CD14-positive monocyte (primary cell): ENCODE data around the gene KLHL36. TPM values are rescaled to one million over a fixed set of nuclear protein-coding genes. Genes with fewer than 3 reads are reported as not detected.

Experiments used
- DNase-seq, 3 donors: peaks; one replicate each; pipeline ENCODE4 v3.0.0-alpha.2; 2011 to 2022
- H2AFZ ChIP-seq: 2 replicates; pipeline ENCODE4 v1.6.0; 2012; ENCODE audit warnings: mild to moderate bottlenecking, low read depth, low read length, inconsistent platforms; ENCODE audit not compliant: insufficient read depth, poor library complexity, severe bottlenecking
- H3K27ac ChIP-seq, 2 donors: 1 replicate in 1 of 2; 2 replicates in 1 of 2; pipeline ENCODE4 v1.5.1; 2012 to 2013; ENCODE audit warnings: low read length in 2 of 2, control low read depth in 1 of 2, inconsistent platforms in 1 of 2, low read depth in 1 of 2, mild to moderate bottlenecking in 1 of 2
- H3K27me3 ChIP-seq, 2 donors: one replicate each; pipeline versions ENCODE4 v1.6.0 to v1.6.1; 2011 to 2013; ENCODE audit warnings: low read length in 2 of 2; ENCODE audit not compliant: control insufficient read depth in 2 of 2, insufficient read depth in 2 of 2
- H3K36me3 ChIP-seq, 2 donors: replicated peaks in 1 of 2; 1 replicate in 1 of 2; 2 replicates in 1 of 2; pipeline versions ENCODE4 v1.5.1 to v1.6.1; 2012 to 2013; ENCODE audit warnings: low read length in 2 of 2, control low read depth in 1 of 2, inconsistent platforms in 1 of 2, mild to moderate bottlenecking in 1 of 2; ENCODE audit not compliant: insufficient read depth in 2 of 2, control insufficient read depth in 1 of 2
- H3K4me1 ChIP-seq, 2 donors: 1 replicate in 1 of 2; 2 replicates in 1 of 2; pipeline versions ENCODE4 v1.5.1 to v1.6.1; 2012 to 2013; ENCODE audit warnings: low read length in 2 of 2, control low read depth in 1 of 2, inconsistent platforms in 1 of 2, mild to moderate bottlenecking in 1 of 2, moderate library complexity in 1 of 2; ENCODE audit not compliant: insufficient read depth in 2 of 2, control insufficient read depth in 1 of 2
- H3K4me2 ChIP-seq: replicated peaks from 2 replicates; pipeline ENCODE3; 2012; ENCODE audit warnings: low read length, moderate library complexity, mild to moderate bottlenecking; ENCODE audit not compliant: poor library complexity, severe bottlenecking; ENCODE audit errors: extremely low read depth
- H3K4me3 ChIP-seq, 3 experiments: fragments of 200-600 bp in 1 of 3; sonication (generic) in 1 of 3; replicated peaks in 1 of 3; 1 replicate in 2 of 3; 2 replicates in 1 of 3; pipeline ENCODE4 v1.5.1; 2011 to 2013; ENCODE audit warnings: low read length in 3 of 3, mild to moderate bottlenecking in 3 of 3, control low read depth in 2 of 3, low read depth in 2 of 3, inconsistent platforms in 1 of 3, moderate library complexity in 1 of 3
- H3K79me2 ChIP-seq: 2 replicates; pipeline ENCODE4 v1.6.0; 2012; ENCODE audit warnings: mild to moderate bottlenecking, control low read depth, inconsistent platforms, low read length, moderate library complexity; ENCODE audit not compliant: insufficient read depth
- H3K9ac ChIP-seq: 2 replicates; pipeline ENCODE4 v1.6.0; 2017; ENCODE audit warnings: low read length, mild to moderate bottlenecking; ENCODE audit not compliant: insufficient read depth, poor library complexity, severe bottlenecking
- H3K9me3 ChIP-seq, 2 donors: replicated peaks in 1 of 2; 1 replicate in 1 of 2; 2 replicates in 1 of 2; pipeline versions ENCODE4 v1.5.1 to v1.6.1; 2012 to 2013; ENCODE audit warnings: low read length in 2 of 2, control low read depth in 1 of 2; ENCODE audit not compliant: control insufficient read depth in 1 of 2, insufficient read depth in 1 of 2
- H4K20me1 ChIP-seq: 2 replicates; pipeline ENCODE4 v1.6.0; 2012; ENCODE audit warnings: mild to moderate bottlenecking, low read length, control low read depth, moderate library complexity; ENCODE audit not compliant: insufficient read depth
- H3K27ac Mint-ChIP-seq, 7 donors: one replicate each; pipeline ENCODE4 v1.8.0; 2020; ENCODE audit warnings: mild to moderate bottlenecking in 7 of 7, mixed read lengths in 7 of 7, moderate library complexity in 6 of 7, inconsistent platforms in 2 of 7
- H3K27me3 Mint-ChIP-seq, 3 donors: one replicate each; pipeline ENCODE4 v1.8.0; 2021 to 2022; ENCODE audit warnings: low read depth in 3 of 3, mild to moderate bottlenecking in 3 of 3, mixed read lengths in 3 of 3, moderate library complexity in 3 of 3, inconsistent platforms in 1 of 3
- H3K36me3 Mint-ChIP-seq, 2 donors: one replicate each; pipeline ENCODE4 v1.8.0; 2020; ENCODE audit warnings: mixed read lengths in 2 of 2, inconsistent platforms in 1 of 2, mild to moderate bottlenecking in 1 of 2
- H3K4me1 Mint-ChIP-seq: one replicate; pipeline ENCODE4 v1.8.0; 2020; ENCODE audit warnings: mild to moderate bottlenecking, mixed read lengths
- H3K4me3 Mint-ChIP-seq, 2 donors: one replicate each; pipeline ENCODE4 v1.8.0; 2020; ENCODE audit warnings: mild to moderate bottlenecking in 2 of 2, mixed read lengths in 2 of 2, moderate library complexity in 1 of 2
- H3K9me3 Mint-ChIP-seq, 7 donors: one replicate each; pipeline ENCODE4 v1.8.0; 2020 to 2022; ENCODE audit warnings: mixed read lengths in 7 of 7, mild to moderate bottlenecking in 6 of 7, moderate library complexity in 6 of 7, inconsistent platforms in 2 of 7
- CTCF ChIP-seq: fragments of 200-600 bp; IDR thresholded peaks from one replicate; pipeline ENCODE4 v1.8.0; 2022; ENCODE audit warnings: antibody characterized with exemption, mild to moderate bottlenecking
- WGBS: methylation state at CpG from one replicate; pipeline ENCODE4 v1.1.5; 2013; ENCODE audit warnings: missing lambda C conversion rate; ENCODE audit not compliant: insufficient coverage; 5-methylcytosine and 5-hydroxymethylcytosine counted together
- intact Hi-C, 2 donors: fragments of 100-400 bp; cut with micrococcal nuclease; formaldehyde crosslinking; loops; one replicate each; pipeline versions ENCODE4 v1.15.0 to v1.15.1; 2023
- polyA plus RNA-seq, 3 donors: library from polyadenylated mRNA; depleted of rRNA in 1 of 3; unstranded in 2 of 3; stranded (reverse) in 1 of 3; fragments of 300-500 nt in 2 of 3; fragments of >200 nt in 1 of 3; fragmentation: Illumina TruSeq in 2 of 3; gene quantifications; 1 replicate in 2 of 3; 2 replicates in 1 of 3; pipeline ENCODE4 v1.2.3, GENCODE V29; 2012 to 2021

The KLHL36 gene
- polyA plus RNA-seq, 3 donors: 12.1 to 50.8 (median 14.2) TPM

DNA sequence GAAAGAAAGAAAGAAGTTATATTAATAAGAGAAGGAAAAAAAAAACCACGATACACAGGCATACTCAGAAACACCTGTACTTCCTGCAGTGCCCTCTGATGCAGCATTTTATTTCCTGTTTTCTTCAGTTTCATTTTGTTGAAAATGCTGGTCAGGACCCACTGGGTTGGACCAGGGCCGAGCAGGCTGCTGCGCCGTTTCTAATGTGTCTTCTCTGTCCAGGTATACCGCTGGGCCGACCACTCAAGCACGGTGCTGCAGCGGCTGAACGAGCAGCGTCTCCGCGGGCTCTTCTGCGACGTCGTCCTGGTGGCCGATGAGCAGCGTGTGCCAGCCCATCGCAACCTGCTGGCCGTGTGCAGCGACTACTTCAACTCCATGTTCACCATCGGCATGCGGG is 8.3 kb downstream of the KLHL36 start:
- peaks cover 0 to 1% (median 0%) of the 10 kb centered on the region in 3 donors for H3K27me3 Mint-ChIP-seq
- 97% methylated on average over 21 of the region's 22 CpGs for WGBS
- H3K27ac Mint-ChIP-seq: peak overlapping the region in 1 of 7 donors; percentile 66
- H3K4me3 Mint-ChIP-seq: no peak overlapping the region
- TF ChIP-seq CTCF: no peak
- no peaks in the 10 kb centered on the region for H3K9me3 ChIP-seq
- intact Hi-C loops: no loop called here
- H3K4me1 Mint-ChIP-seq: no peaks in the 10 kb centered on the region
- H3K79me2 ChIP-seq: peaks cover 65% of the 10 kb centered on the region
- no peak overlapping the region for H3K27ac ChIP-seq
- H4K20me1 ChIP-seq: peaks cover 91% of the 10 kb centered on the region
- no peaks in the 10 kb centered on the region for H3K4me1 ChIP-seq
- peaks cover 0 to 3% (median 0%) of the 10 kb centered on the region in 7 donors for H3K9me3 Mint-ChIP-seq
- no peak overlapping the region for H2AFZ ChIP-seq
- peaks cover 80 to 95% of the 10 kb centered on the region in 2 donors for H3K36me3 ChIP-seq
- H3K4me2 ChIP-seq: no peak overlapping the region
- peaks cover 81 to 98% of the 10 kb centered on the region in 2 donors for H3K36me3 Mint-ChIP-seq
- H3K27me3 ChIP-seq: no peaks in the 10 kb centered on the region
- H3K9ac ChIP-seq: no peak overlapping the region
- DNase-seq: no peak
- no peak overlapping the region for H3K4me3 ChIP-seq

DNA sequence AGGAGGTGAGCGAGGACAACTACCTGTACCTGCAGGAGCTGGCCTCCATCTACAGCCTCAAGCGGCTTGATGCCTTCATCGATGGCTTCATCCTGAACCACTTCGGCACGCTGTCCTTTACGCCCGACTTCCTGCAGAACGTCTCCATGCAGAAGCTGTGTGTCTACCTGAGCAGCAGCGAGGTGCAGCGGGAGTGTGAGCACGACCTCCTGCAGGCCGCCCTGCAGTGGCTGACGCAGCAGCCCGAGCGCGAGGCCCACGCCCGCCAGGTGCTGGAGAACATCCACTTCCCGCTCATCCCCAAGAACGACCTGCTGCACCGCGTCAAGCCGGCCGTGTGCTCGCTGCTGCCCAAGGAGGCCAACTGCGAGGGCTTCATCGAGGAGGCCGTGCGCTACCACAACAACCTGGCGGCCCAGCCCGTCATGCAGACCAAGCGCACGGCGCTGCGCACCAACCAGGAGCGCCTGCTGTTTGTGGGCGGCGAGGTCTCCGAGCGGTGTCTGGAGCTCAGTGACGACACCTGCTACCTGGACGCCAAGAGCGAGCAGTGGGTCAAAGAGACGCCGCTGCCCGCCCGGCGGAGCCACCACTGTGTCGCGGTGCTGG is 9.0 kb downstream of the KLHL36 start:
- DNase-seq: no peak
- Histone ChIP-seq H3K4me2 (no peak overlapping the region), H3K4me3 (no peak overlapping the region), H3K27ac (no peak overlapping the region), H3K79me2 (peaks cover 59% of the 10 kb centered on the region), H3K9me3 (no peaks in the 10 kb centered on the region), H3K36me3 (peaks cover 82 to 95% of the 10 kb centered on the region in 2 donors), H4K20me1 (peaks cover 92% of the 10 kb centered on the region), H3K9ac (no peak overlapping the region), H3K4me1 (no peaks in the 10 kb centered on the region), H2AFZ (no peak overlapping the region), H3K27me3 (no peaks in the 10 kb centered on the region)
- Mint-ChIP-seq H3K9me3 (peaks cover 0 to 3% (median 0%) of the 10 kb centered on the region in 7 donors), H3K4me3 (no peak overlapping the region), H3K4me1 (no peaks in the 10 kb centered on the region), H3K36me3 (peaks cover 83 to 98% of the 10 kb centered on the region in 2 donors), H3K27ac (no peak overlapping the region), H3K27me3 (peaks cover 0 to 1% (median 0%) of the 10 kb centered on the region in 3 donors)
- TF ChIP-seq CTCF: no peak
- 99% methylated on average over 50 of the region's 50 CpGs for WGBS
- intact Hi-C loops: no loop called here
